ENCODE measurements around the gene ARHGAP12.

The ARHGAP12 gene

DNA sequence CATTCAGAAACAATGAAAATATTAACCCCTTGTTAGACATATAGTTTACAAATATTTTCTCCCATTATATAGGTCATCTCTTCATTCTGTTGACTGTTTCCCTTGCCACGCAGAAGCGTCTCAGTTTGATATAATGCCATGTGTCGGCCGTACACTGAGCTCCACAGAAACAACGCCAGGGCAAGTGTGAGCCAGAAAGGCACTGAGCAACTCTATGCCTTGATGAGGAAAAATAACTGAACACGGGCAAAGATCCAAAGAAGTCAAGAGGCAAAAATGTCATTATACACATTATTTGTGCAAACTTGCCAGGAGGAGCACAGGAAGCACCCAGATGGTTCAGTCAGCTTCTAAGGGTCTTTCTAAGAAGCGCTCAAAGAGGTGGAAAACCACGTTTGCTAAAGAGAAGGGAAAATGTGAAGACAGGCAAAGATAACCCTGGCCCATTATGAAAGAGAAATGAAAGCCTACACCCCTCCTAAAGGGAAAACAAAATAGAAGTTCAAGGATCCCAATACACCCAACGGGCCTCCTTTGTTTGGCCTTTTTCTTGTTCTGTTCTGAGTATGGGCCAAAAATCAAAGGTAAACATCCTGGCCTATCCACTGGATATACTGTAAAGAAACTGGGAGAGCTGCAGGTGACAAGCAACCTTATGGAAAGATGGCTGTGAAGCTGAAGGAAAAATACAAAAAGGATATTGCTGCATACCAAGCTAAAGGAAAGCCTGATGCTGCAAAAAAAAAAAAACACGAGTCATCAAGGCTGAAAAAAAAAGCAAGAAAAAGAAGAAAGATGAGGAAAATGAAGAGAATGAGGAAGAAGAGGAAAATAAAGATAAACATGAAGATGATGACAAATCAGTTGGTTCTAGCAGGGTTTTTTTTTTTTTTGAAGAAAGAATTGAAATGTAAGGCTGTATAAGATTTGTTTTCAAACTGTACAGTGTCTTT is 15.5 kb downstream of the ARHGAP12 start:
- Histone ChIP-seq H3K9me3 (ENCODE audit: control insufficient read depth, insufficient read depth, low read length) (no peaks in the 10 kb centered on the region), H3K4me2 (ENCODE audit: low read length) (no peak overlapping the region), H3K36me3 (ENCODE audit: control insufficient read depth, low read length) (peaks cover 3% of the 10 kb centered on the region), H4K20me1 (ENCODE audit: control insufficient read depth, insufficient read depth, low read depth, low read length) (0 out of 2 replicates have a peak, but pooled peaks cover 4% of the 10 kb centered on the region), H3K27ac (ENCODE audit: low read depth, low read length) (no peak overlapping the region), H3F3A (ENCODE audit: control insufficient read depth, insufficient read depth) (no peaks in the 10 kb centered on the region), H3K4me3 (ENCODE audit: low read length) (no peak overlapping the region), H3K4me1 (ENCODE audit: control insufficient read depth, low read length) (peaks cover 9% of the 10 kb centered on the region), H3K27me3 (ENCODE audit: control insufficient read depth, low read length) (no peaks in the 10 kb centered on the region), H3K9me2 (replicated peaks; ENCODE audit: control insufficient read depth, low read length) (no peaks in the 10 kb centered on the region), H3K79me2 (ENCODE audit: control insufficient read depth, low read length) (peaks cover 80% of the 10 kb centered on the region)
- TF ChIP-seq, protein P1, sequence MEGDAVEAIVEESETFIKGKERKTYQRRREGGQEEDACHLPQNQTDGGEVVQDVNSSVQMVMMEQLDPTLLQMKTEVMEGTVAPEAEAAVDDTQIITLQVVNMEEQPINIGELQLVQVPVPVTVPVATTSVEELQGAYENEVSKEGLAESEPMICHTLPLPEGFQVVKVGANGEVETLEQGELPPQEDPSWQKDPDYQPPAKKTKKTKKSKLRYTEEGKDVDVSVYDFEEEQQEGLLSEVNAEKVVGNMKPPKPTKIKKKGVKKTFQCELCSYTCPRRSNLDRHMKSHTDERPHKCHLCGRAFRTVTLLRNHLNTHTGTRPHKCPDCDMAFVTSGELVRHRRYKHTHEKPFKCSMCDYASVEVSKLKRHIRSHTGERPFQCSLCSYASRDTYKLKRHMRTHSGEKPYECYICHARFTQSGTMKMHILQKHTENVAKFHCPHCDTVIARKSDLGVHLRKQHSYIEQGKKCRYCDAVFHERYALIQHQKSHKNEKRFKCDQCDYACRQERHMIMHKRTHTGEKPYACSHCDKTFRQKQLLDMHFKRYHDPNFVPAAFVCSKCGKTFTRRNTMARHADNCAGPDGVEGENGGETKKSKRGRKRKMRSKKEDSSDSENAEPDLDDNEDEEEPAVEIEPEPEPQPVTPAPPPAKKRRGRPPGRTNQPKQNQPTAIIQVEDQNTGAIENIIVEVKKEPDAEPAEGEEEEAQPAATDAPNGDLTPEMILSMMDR (IDR thresholded peaks at IDR 0.05; ENCODE audit: low read depth, low read length, poor library complexity, severe bottlenecking): no peak

DNA sequence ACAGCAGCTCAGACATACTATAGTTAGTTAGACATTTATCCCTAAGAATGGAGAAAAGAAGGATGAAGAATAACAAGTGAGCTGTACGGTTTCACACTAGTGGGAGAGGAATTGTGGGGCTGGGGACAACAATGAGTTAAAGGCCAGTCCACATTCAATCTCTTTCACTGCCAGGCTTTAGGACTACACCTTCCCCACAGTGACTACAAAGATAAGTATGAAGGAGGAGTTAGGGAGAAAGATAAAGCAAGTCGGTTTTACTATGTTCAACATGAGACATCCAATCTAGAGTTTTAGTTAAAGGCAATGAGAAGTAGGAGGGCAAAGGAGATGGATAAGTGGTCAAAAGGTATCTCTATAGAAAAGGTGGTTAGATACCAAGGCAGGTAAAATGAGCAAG is 16.3 kb downstream of the ARHGAP12 start:
- no peak overlapping the region for H3K27ac ChIP-seq (ENCODE audit: low read depth, low read length)
- H3K9me3 ChIP-seq (ENCODE audit: control insufficient read depth, insufficient read depth, low read length): no peaks in the 10 kb centered on the region
- H3K4me2 ChIP-seq (ENCODE audit: low read length): no peak overlapping the region
- 0 out of 2 replicates have a peak, but pooled peaks cover 4% of the 10 kb centered on the region for H4K20me1 ChIP-seq (ENCODE audit: control insufficient read depth, insufficient read depth, low read depth, low read length)
- H3K36me3 ChIP-seq (ENCODE audit: control insufficient read depth, low read length): peaks cover 5% of the 10 kb centered on the region
- H3K4me3 ChIP-seq (ENCODE audit: low read length): no peak overlapping the region
- H3K27me3 ChIP-seq (ENCODE audit: control insufficient read depth, low read length): no peaks in the 10 kb centered on the region
- no peaks in the 10 kb centered on the region for H3K9me2 ChIP-seq (replicated peaks; ENCODE audit: control insufficient read depth, low read length)
- peaks cover 11% of the 10 kb centered on the region for H3K4me1 ChIP-seq (ENCODE audit: control insufficient read depth, low read length)
- TF ChIP-seq, protein P1 (IDR thresholded peaks at IDR 0.05; ENCODE audit: low read depth, low read length, poor library complexity, severe bottlenecking): no peak
- TF ChIP-seq EZH2phosphoT487 (IDR thresholded peaks at IDR 0.05; ENCODE audit: borderline replicate concordance, low read length): no peak
- peaks cover 71% of the 10 kb centered on the region for H3K79me2 ChIP-seq (ENCODE audit: control insufficient read depth, low read length)
- no peaks in the 10 kb centered on the region for H3F3A ChIP-seq (ENCODE audit: control insufficient read depth, insufficient read depth)

DNA sequence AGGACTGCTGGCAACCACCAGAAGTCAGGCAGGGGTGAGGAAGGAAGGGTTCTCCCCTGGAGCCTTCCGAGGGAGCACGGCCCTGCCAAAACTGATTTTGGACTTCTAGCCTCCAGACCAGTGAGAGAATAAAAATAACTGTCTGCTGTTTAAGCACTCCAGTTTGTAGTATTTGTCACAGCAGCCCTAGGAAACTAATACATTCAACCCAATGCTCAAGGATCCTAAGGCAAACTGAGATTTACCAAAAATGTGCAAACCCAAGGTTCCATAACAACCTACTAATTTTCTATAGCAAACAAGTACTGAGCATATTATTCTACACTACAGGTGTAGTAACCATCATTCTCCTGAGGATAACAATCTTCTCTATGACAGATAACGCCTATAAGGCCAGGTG is 18.6 kb downstream of the ARHGAP12 start:
- Histone ChIP-seq H3K27ac (ENCODE audit: low read depth, low read length) (no peak overlapping the region), H3K27me3 (ENCODE audit: control insufficient read depth, low read length) (no peaks in the 10 kb centered on the region), H3K4me2 (ENCODE audit: low read length) (no peak overlapping the region), H3K9me3 (ENCODE audit: control insufficient read depth, insufficient read depth, low read length) (no peaks in the 10 kb centered on the region), H3F3A (ENCODE audit: control insufficient read depth, insufficient read depth) (no peaks in the 10 kb centered on the region), H3K79me2 (ENCODE audit: control insufficient read depth, low read length) (peaks cover 63% of the 10 kb centered on the region), H3K9me2 (replicated peaks; ENCODE audit: control insufficient read depth, low read length) (no peaks in the 10 kb centered on the region), H4K20me1 (ENCODE audit: control insufficient read depth, insufficient read depth, low read depth, low read length) (0 out of 2 replicates have a peak, but pooled peaks cover 8% of the 10 kb centered on the region), H3K4me1 (ENCODE audit: control insufficient read depth, low read length) (peaks cover 11% of the 10 kb centered on the region), H3K36me3 (ENCODE audit: control insufficient read depth, low read length) (peaks cover 15% of the 10 kb centered on the region), H3K4me3 (ENCODE audit: low read length) (no peak overlapping the region)
- TF ChIP-seq EZH2phosphoT487 (IDR thresholded peaks at IDR 0.05; ENCODE audit: borderline replicate concordance, low read length): no peak

DNA sequence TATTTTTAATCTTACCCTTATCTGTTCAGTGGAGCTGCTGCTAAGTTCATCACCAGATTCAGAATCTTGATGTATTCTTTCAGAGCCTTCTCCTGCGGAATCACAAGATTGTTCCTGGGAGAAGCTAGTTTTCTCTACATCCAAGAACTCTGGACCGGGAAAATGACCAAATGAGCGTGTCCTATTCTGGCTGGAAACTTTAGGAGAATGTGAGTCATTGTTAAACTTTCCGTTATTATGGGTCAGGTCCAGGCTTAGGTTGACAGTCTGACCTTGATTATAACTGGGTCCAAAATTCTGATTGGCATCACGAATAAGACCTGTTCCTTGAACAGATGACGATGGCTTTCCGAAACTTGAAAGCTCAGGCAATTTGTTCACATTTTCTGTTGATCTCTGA is 20.5 kb downstream of the ARHGAP12 start:
- Histone ChIP-seq H3K27me3 (ENCODE audit: control insufficient read depth, low read length) (no peaks in the 10 kb centered on the region), H3K79me2 (ENCODE audit: control insufficient read depth, low read length) (peaks cover 50% of the 10 kb centered on the region), H3K27ac (ENCODE audit: low read depth, low read length) (no peak overlapping the region), H3K36me3 (ENCODE audit: control insufficient read depth, low read length) (peaks cover 15% of the 10 kb centered on the region), H3K4me1 (ENCODE audit: control insufficient read depth, low read length) (0 out of 2 replicates have a peak, but pooled peaks cover 5% of the 10 kb centered on the region), H3F3A (ENCODE audit: control insufficient read depth, insufficient read depth) (no peaks in the 10 kb centered on the region), H3K4me3 (ENCODE audit: low read length) (no peak overlapping the region), H4K20me1 (ENCODE audit: control insufficient read depth, insufficient read depth, low read depth, low read length) (0 out of 2 replicates have a peak, but pooled peaks cover 5% of the 10 kb centered on the region), H3K9me2 (replicated peaks; ENCODE audit: control insufficient read depth, low read length) (no peaks in the 10 kb centered on the region), H3K9me3 (ENCODE audit: control insufficient read depth, insufficient read depth, low read length) (no peaks in the 10 kb centered on the region), H3K4me2 (ENCODE audit: low read length) (no peak overlapping the region)
- TF ChIP-seq, protein P1 (IDR thresholded peaks at IDR 0.05; ENCODE audit: low read depth, low read length, poor library complexity, severe bottlenecking): no peak
- no peak for TF ChIP-seq EZH2phosphoT487 (IDR thresholded peaks at IDR 0.05; ENCODE audit: borderline replicate concordance, low read length)
